Measurements from ENCODE around the gene HNRNPCL1.
"Not testable (repeated sequence)": the region's sequence is repeated elsewhere in the genome, so short reads cannot be mapped to it uniquely, and the experiment has no call there.

The HNRNPCL1 gene

GRCh38 chr1:12848620-12849019, at the start of gene HNRNPCL1:
HNRNPCL1 (minus strand) TSS chr1:12848720; CDS start chr1:12848289, 431 bp downstream.
- not testable (repeated sequence) for DNase-seq (ENCODE audit: low spot score)

- not testable (repeated sequence) for DNase-seq (ENCODE audit: low spot score)
Measured at GRCh38 chr1:12898170-12898569, 49.6 kb upstream of the HNRNPCL1 start, which contains the start of gene PRAMEF10. PRAMEF10 (minus strand) TSS chr1:12898270; CDS start chr1:12895847, 2,423 bp downstream.

DNA sequence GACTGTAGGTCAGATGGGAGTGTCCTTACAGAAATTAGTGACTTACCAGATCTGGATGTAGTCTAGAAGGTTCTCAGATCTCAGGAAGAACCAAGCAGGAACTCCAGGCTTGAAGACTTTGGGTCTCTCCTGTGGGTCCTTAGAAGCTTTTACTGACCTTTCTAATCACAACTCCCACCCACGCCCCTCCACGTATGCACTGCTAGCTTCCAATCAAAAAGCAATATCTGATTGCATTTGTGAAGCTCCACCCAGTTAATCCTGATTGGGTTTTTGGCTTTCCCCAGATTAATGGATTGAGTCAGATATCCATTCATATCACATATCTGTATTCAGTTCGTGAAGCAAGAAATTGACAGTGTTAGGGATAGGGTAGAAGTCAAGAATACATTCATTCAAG, 37.6 kb upstream of the HNRNPCL1 start, which contains the start of gene PRAMEF4:
TSS of gene PRAMEF4 (minus strand) at position 101 of the 400 bp plus-strand sequence. CDS start 2,807 bp downstream, outside the sequence.
- not testable (repeated sequence) for DNase-seq (ENCODE audit: low spot score)

GRCh38 chr1:12878453-12878852, 29.9 kb upstream of the HNRNPCL1 start:
- DNase-seq (ENCODE audit: low spot score) = not testable (repeated sequence)

DNA sequence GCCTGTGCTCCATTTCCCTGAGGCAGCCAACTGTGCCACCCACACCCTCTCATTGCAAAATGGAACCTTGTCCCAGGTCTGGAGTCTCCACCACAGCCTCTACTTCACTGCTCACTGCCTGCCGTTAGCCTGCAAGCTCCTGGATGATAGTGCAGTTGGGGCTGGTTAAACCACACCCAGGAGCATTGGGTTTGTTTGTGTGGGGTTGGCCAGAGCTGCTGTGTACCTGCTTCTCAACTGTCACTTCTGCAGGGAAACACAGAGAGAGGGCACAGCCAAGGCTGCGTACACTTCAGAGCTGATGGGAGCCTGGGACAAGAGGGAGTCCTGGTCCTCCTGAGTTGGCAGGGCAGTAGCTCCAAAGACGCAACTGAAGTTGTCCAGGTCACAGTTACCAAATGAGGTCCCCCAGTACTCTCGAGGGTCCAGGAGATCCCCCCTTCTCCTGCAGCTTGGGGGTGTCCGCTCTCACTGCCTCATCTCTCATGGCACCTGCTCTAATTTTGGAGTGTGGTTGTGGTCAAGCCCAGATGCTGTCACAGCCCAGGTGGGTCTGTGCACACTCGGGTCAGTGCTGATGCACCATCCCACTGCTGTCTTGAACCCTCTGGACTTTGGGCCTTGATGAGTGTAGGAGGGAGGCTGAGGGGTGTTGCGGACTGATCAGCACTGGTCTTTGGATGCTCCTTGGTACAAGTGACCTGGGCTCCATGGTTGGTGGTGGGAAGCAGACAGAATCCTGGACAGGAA, 14.8 kb upstream of the HNRNPCL1 start:
- DNase-seq (ENCODE audit: low spot score) = not testable (repeated sequence)

GRCh38 chr1:12856786-12857185, 8.3 kb upstream of the HNRNPCL1 start, which contains the start of gene PRAMEF2:
PRAMEF2 (plus strand) TSS chr1:12857086; CDS start chr1:12859010, 1,924 bp downstream.
- not testable (repeated sequence) for DNase-seq (ENCODE audit: low spot score)

DNA sequence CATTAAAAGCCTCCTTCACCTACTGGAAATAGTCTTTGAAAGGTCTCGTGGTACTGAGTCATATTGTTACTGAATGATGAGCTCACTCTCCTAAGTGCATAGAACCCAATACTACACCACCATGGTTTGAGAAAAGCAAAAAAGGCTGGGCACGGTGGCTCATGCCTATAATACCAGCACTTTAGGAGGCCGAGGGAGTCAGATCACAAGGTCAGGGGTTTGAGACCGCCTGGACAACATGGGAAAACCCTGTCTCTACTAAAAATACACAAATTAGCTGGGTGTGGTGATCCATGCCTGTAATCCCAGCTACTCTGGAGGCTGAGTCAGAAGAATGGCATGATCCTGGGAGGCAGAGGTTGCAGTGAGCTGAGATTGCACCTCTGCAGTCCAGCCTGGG, 3.3 kb upstream of the HNRNPCL1 start:
- DNase-seq (ENCODE audit: low spot score) = no peak

- not testable (repeated sequence) for DNase-seq (ENCODE audit: low spot score)
Measured at GRCh38 chr1:12833251-12833650, 15.3 kb downstream of the HNRNPCL1 start.

GRCh38 chr1:12831310-12831709, 17.2 kb downstream of the HNRNPCL1 start, which contains the start of gene PRAMEF11:
PRAMEF11 (minus strand) TSS chr1:12831410; CDS start chr1:12828789, 2,621 bp downstream.
- DNase-seq (ENCODE audit: low spot score) = not testable (repeated sequence)

- not testable (repeated sequence) for DNase-seq (ENCODE audit: low spot score)
Measured at GRCh38 chr1:12819061-12819460, 29.5 kb downstream of the HNRNPCL1 start.

DNA sequence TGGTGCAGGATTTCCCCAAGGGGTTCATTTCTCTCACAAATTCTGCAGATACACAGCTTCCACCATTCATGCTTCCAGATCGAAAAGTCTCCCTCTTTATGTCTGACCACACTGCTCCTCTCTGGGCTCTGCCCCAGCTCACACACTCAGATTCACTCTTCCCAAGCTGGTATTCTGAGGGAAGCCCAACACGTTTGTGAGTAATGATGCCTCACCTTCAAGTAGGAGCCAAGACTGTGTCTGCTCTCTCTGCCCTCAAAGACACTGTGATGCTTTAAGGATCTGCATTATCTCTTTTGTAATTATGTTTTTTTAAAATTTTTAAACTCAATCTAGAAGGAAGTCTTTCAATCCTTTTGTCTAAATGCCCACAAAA, 37.1 kb downstream of the HNRNPCL1 start:
- no peak for DNase-seq (ENCODE audit: low spot score)

DNA sequence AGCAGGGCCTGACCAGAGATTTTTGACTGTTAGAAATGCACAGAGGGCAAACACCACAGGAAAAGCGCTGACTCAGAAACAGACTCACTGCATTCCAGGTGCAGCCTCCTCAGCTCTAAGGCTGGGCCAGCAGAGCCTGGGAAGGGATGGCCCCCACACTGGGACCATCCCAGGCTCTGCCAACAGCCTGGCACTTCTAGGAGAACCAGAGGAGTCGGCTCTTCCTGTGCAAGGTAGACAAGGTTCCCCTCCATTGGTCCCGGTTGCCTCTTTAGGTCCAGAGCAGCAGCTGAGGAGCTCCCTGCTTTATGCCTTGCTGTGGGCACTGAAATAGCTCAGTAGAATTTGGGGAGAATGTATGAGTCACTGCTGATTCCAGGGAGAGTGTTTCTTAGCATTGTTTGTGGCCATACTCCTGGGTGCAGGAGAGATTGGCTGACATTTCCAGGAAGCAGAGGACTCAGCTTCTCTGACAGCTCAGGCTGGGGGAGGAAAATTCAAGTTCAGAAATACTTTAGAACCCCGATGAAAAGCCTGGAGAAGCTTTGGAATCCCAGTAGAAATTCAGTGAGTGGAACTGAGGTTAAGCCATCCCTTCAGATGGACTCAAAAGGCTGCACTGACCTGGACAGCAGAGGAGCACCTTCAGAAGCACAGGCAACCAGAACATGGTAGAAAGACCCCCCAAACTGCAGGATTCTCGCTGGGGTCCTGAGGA, 37.7 kb downstream of the HNRNPCL1 start:
- no peak for DNase-seq (ENCODE audit: low spot score)

- DNase-seq (ENCODE audit: low spot score) = no peak
Measured at GRCh38 chr1:12809933-12810332, 38.6 kb downstream of the HNRNPCL1 start.

DNA sequence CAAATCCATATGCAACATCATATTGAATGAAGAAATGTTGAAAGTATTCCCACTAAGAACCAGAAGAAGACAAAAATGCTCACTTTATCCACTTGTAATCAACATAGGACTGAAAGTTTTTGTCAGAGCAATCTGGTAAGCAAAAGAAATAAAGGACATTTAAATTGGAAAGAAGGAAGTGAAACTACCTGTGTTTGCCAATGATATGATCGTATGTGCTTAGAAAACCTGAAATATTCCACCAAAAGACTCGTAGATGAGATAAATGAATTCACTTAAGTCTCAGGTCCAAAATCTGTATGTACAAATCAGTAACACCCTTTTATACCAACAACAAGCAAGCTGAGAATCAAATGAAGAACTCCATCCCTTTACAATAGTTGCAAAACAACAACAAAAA, 48.8 kb downstream of the HNRNPCL1 start:
- DNase-seq (ENCODE audit: low spot score) = no peak

DNA sequence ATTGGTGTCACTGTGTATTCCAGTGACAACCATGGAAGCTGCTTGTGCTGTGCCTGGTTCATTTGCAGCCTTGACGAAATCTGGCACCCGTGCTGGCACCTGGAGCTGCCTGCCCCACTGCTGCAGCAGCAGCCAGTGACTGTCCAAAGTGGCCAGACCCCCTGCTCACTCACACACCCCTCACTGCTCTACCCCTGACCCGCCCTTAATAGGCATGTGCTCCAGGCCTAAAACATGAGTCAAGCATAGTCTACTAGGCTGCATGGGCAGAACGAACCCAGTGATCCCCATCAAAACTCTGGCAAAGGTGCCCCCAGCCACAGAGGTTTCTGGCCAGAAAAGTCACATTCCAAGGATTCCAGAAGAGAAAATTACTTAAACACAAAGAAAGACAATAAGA, 49.6 kb downstream of the HNRNPCL1 start:
- DNase-seq (ENCODE audit: low spot score) = no peak
